NCI-H524 (cell line): ENCODE measurements around the gene PHYH.
"Not testable (repeated sequence)": the region's sequence is repeated elsewhere in the genome, so short reads cannot be mapped to it uniquely, and the experiment has no call there.

Experiments used
- DNase-seq, 2 experiments: peaks; one replicate each; lab custom pipeline; 2025; lab: John Stamatoyannopoulos, UW

The PHYH gene

DNA sequence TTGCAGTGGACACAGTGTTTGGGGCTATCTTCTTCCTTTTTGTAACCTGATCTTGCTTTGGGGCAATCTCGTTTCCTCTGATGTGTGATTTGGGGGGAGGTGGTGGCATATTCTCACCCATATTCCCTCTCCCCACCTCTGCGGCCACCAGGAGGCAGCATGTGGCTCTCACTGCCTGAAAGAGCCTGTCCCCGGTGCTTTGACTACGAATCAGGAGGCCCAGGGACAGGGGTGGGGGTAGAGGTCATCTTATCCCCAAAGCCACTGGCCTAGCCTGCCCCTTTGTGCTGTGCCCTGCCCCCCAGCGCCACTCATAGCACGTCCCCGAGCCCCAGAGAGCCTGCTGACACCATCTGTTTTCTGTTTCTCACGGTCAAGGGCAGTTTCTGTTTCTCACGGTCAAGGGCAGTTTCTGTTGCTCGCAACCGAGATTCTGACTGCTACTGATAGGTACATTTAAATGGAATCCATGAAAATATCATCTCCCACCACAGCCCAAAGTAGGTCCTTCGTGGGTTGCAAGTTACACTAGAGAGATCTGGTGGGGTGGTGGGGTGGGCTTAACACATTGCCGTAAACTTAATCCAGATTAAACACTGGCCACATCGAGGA is 28.2 kb downstream of the PHYH start:
- DNase-seq: peak; percentile 11 to 26

DNA sequence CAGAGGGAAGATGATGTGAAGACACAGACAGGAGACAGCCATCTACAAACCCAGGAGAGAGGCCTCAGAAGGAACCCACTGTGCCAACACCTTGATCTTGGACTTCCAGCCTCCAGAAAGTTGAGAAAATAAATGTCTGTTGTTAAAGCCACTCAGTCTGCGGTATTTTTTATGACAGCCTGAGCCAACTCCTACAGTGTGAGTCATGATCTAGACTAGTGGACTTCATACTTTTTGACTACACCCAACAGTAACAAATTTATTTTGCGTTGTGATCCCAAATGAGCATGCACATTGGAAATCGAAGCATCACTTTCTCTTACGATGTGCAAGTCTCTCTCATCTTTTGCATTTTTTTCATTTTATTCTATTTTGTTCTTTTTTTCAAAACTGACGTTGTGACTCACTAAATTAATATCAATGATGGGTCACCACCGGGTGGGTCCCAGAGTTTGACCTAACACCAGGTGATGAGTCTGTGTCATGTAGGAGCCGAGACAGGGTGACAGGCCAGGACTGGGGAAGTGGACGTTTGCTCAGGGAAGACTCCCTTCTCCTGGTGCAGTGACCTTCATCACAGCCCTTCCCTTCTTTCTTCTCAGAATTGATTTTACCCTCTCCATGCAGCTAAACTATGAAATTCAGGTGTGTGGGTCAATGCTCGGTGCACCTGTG is 28.9 kb downstream of the PHYH start:
- no peak for DNase-seq

DNA sequence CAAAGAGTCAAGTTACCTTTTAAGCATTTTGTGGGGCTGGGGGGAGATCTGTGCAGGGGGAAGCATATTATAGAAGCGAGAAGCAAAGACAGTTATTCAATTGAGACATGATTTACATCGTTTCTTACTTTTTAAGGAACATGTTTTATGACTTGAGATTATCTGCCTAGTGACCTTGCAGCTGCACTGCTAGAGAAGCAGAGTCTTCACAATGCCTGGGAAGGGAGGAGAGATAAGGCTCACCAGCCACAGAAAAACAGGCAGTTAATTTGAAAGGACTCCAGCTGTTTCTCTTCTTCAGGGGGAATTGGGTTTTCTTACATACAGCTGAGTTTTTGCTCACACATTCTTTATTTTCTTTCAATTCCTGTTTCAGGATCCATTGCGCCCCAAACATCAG is 31.0 kb downstream of the PHYH start:
- DNase-seq: no peak

DNA sequence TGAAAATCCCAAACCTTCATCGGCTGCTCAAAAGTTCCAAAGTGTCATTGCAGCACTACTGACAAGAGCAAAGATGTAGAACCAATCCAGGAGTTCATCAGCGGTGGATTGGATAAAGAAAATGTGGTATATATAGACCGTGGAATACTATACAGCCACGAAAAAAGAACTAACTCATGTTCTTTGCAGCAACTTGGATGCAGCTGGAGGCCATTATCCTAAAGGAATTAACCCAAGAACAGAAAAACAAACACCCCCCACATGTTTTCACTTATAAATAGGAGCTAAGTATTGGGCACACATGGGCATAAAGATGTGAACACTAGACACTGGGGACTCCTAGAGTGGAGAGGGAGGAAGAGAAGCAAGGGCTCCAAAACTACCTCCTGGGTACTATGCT is 31.6 kb downstream of the PHYH start:
- DNase-seq: no peak

DNA sequence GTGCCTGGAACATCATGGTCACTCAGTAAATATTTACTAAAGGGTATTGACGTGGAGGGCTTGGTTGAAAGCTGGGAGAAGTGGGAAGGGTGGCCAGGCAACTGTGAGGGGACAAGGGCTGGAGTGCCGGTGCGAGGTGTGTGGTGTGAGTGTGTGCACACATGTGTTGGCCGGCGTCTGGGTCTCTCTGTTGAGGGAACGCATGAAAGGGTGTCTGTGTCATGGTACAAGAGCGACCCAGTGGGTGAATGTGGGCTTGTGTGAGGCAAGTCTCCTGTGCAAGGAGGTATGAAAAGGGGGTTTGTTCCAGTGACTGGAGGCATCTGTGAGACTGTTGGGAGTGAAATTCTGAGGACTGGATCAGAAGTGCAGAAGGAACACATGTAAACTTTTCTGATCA is 36.3 kb downstream of the PHYH start:
- DNase-seq: no peak

DNA sequence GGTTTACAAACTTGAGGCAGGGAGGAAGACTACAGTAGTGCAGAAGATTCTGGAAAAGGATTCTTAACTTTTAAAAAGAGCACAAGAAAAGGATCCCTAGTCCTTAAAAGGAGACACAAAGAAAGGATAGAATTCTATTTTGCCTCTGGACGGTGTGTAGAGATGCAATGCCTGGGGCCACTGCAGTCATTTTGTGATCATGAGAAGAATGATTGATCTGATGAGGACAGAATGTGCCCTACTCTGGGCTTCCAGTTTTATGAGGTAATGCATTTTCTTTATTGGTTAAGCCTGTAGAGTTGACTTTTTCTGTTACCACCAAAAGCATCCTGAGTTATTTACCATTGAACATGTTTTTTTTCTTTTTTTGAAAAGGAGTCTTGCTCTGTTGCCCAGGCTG is 37.4 kb downstream of the PHYH start:
- no peak for DNase-seq

DNA sequence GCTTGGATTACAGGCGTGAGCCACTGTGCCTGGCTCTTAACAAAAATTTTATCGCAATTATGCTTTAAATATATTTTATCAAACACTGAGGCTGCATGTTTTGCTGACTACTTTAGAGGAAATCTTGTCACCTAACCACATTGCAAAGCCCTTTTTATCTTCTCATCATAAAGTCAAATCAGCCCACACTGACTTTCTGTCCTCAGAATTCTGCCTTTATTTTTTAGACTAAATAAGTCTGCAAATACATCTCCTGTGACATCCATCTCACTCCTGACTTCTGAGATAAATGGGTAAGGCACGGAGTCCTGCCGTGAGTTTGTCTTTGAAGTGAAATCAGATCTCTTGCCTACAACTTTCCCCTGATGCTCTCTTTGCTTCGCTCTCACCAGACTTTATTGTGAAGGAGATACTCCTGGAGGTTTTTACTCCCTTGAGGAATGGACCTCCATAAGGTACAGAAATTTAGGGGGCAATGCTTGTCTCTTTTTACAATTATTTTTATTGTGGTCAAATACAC is 42.2 kb downstream of the PHYH start:
- DNase-seq: no peak

DNA sequence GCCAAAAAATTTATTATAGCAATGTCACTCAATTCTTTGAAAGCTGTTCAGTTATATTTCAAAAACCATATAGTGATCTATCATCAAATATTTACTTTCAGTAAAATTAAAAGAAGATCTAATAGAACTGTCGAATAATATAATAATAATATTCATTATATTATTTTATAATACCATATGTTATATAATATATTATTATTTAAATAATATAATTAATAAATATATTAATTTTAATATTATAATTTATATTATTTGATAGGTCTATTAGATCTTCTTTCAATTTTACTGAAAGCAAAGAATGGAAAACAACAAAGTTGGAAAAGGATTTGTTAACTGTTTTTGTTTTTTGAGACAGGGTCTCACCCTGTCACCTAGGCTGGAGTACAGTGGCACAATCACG is 43.2 kb downstream of the PHYH start:
- no peak for DNase-seq

DNA sequence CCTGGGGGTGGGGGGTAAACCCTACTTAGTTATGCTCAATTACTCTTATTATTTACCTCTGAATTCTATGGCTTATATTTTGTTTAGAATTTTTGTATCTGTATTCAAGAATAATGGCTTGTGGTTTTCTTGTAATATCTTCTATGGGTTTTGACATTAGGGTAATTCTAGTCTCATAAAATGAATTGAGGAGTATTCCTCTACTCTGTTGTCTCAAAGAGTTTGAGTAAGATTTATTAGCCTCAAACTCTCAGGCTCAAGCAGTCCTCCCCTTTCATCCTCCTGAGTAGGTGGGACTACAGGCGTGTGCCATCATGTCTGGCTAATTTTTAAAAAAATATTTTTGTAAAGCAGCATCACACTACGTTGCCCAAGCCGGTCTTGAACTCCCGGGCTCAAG is 46.1 kb downstream of the PHYH start:
- DNase-seq: no peak

DNA sequence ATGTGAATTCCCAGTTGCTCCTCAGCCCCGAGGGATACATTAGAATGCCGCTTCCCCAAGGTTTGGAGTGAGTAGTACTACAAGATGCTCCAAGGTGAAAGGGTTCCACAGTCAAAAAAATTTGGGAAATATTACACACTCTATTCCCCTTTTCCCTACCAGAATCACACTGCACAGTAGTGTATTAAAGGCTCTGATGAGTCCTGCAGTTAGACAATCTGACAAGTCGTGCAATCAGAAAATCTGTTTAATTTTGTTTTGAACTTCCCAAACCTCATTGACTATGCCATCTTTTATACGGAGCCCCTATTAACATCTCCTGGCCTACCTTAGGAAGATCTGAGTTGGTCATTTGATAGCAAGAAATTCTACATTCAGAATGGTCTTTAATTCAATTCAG is 52.1 kb downstream of the PHYH start:
- no peak for DNase-seq

DNA sequence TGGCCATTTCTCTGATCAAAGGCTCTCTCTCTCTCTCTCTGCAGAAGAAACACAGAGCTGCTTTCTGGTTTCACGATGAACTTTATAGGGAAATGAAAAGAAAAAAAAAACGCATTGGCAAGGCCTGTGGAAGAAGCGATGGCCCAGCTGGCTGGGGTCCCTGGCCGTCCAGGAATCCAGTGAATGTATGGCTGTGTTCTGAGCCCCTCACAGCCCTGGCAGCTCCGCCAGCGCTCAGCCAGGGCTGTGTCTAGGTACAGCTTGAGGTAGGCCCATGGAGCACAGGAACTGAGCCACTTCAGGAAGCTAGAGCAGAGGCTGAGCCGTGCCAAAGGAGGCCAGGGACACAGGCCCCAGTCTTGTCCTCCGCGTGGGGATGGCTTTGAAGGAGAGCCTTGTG is 52.6 kb downstream of the PHYH start:
- DNase-seq: no peak

DNA sequence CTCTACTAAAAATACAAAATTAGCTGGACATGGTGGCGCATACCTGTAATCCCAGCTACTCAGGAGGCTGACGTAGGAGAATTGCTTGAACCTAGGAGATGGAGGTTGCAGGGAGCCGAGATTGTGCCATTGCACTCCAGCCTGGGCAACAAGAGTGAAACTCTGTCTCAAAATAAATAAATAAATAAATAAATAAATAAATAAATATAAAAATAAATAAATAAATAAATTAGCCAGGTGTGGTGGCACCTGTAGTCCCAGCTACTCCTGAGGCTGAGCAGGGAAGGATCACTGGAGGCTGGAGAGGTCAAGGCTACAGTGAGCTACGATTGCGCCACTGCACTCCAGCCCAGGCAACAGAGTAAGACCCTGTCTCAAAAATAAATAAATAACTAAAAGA is 57.6 kb downstream of the PHYH start:
- DNase-seq: not testable (repeated sequence)

DNA sequence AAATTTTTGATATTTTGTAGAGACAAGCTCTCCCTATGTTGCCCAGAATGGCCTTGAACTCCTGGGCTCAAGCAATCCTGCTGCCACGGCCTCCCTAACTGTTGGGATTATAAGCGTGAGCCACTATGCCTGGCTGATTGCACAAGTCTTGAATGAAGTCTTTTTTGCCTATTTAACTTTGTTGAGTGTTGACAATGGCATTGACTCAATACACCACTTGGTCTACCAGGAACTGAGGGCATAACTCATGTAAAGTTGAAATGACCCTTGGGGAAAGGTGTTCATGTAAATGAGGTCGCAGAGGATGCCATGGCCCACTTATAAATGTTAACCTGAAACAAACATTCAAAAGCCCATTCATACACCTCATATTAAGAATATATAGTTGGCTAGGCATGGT is 58.3 kb downstream of the PHYH start:
- no peak for DNase-seq

DNA sequence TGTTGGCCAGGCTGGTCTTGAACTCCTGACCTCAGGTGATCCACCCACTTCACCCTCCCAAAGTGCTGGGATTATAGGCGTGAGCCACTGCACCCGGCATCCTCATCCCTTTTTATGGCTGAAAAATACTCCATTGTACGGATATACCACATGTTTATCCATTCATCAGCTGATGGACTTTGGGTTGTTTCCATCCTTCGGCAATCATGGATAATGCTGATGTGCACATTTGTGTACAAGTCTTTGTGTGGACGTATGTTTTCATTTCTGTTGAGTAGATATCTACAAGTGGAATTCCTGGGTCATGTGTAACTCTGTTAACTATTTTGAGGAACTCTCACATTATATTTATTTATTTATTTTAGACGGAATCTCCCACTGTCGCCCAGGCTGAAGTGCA is 59.9 kb downstream of the PHYH start:
- no peak for DNase-seq

DNA sequence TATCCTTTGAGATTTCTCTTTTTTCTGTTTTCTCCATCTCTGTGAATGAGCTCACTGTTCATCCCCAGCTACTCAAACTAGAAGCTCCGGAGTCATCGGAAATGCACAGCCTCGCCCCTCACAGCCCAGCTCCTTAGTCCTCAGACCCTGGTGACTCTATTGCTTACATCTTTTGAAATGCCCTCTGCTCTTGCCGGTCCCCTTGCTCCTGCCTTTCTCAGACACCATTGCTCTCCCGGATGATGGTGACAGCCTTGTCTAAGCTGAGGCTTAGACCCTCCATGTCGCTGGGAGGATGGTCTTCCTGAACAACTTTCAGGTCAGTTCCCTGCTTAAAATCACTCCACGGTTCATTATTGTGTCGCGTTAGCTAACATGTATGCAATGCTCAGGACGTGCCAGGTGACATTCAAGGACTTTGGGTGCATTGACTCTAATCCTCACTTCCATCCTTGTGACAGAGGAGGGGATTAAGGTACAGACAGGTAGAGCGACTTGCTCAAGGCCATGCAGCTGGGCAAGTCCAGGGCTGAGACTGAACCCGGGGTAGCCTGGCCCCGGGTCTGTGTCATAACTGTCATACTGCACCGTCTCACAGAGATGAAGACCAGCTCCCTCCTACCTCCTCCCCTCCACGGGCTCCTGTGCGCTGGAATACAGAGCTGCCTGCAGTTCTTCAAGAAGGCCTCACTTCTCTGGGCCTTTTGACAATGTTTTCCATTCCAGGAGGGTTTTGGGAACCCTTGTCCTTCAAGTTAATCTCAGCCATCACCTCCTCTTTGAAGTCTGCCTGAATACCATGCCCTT is 61.4 kb downstream of the PHYH start:
- DNase-seq: no peak

DNA sequence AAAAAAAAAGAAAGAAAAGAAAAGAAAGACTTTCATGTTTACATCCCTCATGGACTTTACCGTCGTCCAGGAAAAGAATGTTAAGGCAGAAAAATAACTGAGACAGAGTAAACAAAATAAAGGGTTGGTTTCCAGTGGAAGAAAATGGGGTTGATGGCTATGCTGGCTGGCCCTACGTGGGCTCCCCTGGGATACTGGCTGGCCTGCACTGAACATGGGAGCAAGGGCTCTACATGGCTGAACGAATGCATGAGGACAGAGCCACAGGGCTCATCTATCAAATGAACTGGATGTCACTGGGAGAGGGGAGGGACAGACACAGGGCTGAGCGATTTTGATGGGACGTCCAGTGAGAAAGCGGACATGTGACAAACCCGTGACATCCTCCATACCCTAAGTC is 63.2 kb downstream of the PHYH start:
- DNase-seq: no peak

DNA sequence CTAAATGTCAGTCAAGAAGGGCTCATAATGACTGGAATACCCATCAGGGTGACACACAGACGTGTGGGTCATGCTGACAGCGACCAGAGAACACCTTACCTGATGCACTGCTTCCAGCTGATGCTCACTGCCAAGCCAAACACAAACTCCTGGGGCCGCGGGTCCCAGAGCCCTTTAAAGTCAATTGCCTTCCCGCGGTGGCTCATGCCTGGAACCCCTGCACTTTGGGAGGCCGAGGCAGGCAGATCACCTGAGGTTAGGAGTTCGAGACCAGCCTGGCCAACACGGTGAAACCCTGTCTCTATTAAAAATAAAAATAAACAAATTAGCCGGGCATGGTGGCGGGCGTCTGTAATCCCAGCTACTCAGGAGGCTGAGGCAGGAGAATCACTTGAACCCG is 65.1 kb downstream of the PHYH start:
- not testable (repeated sequence) for DNase-seq

DNA sequence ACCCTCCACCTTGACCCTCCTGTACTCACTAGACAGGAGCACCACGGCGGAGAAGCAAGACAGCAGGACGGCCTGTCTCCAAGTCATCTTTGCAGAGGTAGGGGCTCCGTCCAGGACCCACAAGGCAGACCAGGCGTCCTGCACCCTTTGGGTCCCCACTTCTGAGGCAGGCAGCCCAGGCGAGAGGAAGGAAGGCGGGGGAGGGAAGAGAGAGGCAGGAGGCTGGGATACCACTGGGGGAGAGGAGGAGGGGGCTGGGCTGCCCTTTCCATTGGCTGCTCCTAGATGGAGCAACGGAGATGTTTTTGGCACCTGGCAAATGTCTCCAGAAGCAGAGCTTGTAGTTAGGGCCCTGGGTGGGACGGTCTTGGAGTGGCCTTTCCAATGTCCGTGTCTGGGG is 65.7 kb downstream of the PHYH start, which contains the start of gene UCMA:
Gene UCMA, minus strand, starts transcription at position 203 of the 400 bp plus-strand sequence. Its CDS starts 116 bp downstream, at position 87.
- DNase-seq: no peak

DNA sequence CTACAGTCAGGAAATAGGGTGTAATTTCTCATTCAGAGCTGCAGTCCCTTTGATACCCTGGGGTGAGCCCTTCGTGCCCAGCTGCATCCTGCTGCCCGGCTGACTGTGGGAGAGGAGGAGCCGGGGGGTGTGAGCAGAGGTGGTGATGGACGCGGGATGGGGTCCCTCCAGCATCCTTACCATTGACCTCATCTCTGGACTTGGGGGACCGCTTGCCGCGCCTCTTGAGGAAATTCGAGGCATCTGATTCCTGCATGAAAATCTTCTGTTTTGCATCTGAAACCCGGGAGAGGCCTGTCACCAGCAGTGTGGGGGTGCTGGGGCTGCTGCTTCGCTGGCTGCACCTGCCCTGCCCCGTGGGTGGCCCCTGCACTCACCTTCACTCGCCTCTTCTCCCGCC is 66.5 kb downstream of the PHYH start:
- no peak for DNase-seq

DNA sequence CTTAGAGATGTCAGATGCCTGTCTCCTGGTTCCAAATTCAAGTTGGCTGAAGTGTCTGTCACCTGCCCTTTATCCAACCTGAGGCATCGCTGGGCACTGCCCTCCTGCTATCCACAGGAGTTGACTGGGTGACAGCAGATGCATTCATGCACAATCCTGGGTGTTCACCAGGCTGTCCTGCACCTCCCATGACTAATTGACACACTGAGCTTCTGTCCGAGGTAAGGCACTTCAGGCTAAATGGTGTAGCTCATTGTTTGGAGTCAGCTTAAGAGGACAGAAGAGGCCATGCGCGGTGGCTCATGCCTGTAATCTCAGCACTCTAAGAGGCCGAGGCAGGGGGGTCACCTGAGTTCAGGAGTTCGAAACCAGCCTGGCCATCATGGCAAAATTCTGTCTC is 68.1 kb downstream of the PHYH start:
- no peak for DNase-seq

DNA sequence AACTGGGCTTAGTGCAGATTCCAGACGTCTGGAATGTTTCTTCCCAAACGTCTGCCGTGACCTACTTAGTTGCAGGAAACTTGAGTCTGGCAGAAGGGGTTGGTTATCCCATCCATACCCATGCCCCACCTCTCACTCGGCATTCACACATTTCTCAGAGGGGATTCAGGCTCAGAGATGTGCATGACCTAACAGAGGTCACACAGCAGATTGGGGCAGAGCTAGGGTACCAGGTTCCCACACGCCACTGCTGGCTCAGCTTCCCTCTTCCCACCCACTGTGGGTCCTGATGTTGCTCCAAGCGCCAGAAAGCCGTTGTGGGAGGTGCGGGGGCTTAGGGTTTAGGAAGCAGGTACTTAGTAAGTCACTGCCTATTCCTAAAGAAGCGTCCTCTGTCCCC is 68.7 kb downstream of the PHYH start:
- DNase-seq: no peak
